WERI-Rb-1 (cell line): Measurements from ENCODE around the gene JDP2.
A peak's percentile ranks its signal among the peaks of the same experiment; 100 is the strongest.

ENCODE experiments used
- DNase-seq: peaks from one replicate; pipeline ENCODE4 v3.0.0-alpha.2; 2020
- H3K27ac ChIP-seq: fragments of 250-450 bp; sonication (Bioruptor Pico); 2 replicates; pipeline ENCODE4 v1.5.1; 2020; ENCODE audit warnings: mild to moderate bottlenecking, moderate library complexity
- H3K27me3 ChIP-seq: fragments of 250-450 bp; sonication (Bioruptor Pico); 2 replicates; pipeline ENCODE4 v1.5.1; 2021; ENCODE audit warnings: mild to moderate bottlenecking, low read depth, moderate library complexity; ENCODE audit not compliant: insufficient read depth, severe bottlenecking
- H3K36me3 ChIP-seq: fragments of 250-450 bp; sonication (Bioruptor Pico); 2 replicates; pipeline ENCODE4 v1.5.1; 2020; ENCODE audit warnings: mild to moderate bottlenecking, moderate library complexity
- H3K4me3 ChIP-seq: 2 replicates; pipeline ENCODE4 v1.5.1; 2011; ENCODE audit warnings: low read depth, mild to moderate bottlenecking, control low read depth, low read length
- H3K9me3 ChIP-seq: fragments of 250-450 bp; sonication (Bioruptor Pico); 2 replicates; pipeline ENCODE4 v1.5.1; 2021; ENCODE audit warnings: mild to moderate bottlenecking, moderate library complexity; ENCODE audit not compliant: severe bottlenecking
- CTCF ChIP-seq: IDR thresholded peaks from 2 replicates; pipeline ENCODE4 v1.5.1; 2011; ENCODE audit warnings: low read depth, mild to moderate bottlenecking, control low read depth, inconsistent platforms, low read length

The JDP2 gene

GRCh38 chr14:75393794-75394193, 34.0 kb upstream of the JDP2 start:
- Histone ChIP-seq H3K4me3 (no peak overlapping the region), H3K27ac (no peak overlapping the region), H3K9me3 (peaks cover 4% of the 10 kb centered on the region), H3K36me3 (no peaks in the 10 kb centered on the region), H3K27me3 (no peaks in the 10 kb centered on the region)
- no peak for DNase-seq
- TF ChIP-seq CTCF = no peak

GRCh38 chr14:75395862-75396261, 32.0 kb upstream of the JDP2 start:
- TF ChIP-seq CTCF = no peak
- peaks cover 4% of the 10 kb centered on the region for H3K9me3 ChIP-seq
- H3K27me3 ChIP-seq = no peaks in the 10 kb centered on the region
- H3K27ac ChIP-seq = no peak overlapping the region
- no peak for DNase-seq
- no peak overlapping the region for H3K4me3 ChIP-seq
- no peaks in the 10 kb centered on the region for H3K36me3 ChIP-seq

- H3K4me3 ChIP-seq = no peak overlapping the region
- H3K27ac ChIP-seq = no peak overlapping the region
- H3K27me3 ChIP-seq = no peaks in the 10 kb centered on the region
- peaks cover 4% of the 10 kb centered on the region for H3K9me3 ChIP-seq
- H3K36me3 ChIP-seq = no peaks in the 10 kb centered on the region
- no peak for TF ChIP-seq CTCF
- DNase-seq = no peak
Measured at GRCh38 chr14:75399321-75399720, 28.5 kb upstream of the JDP2 start.

- no peaks in the 10 kb centered on the region for H3K27me3 ChIP-seq
- peak; percentile 36 for DNase-seq
- H3K4me3 ChIP-seq = no peak overlapping the region
- no peak for TF ChIP-seq CTCF
- H3K9me3 ChIP-seq = peaks cover 4% of the 10 kb centered on the region
- no peaks in the 10 kb centered on the region for H3K36me3 ChIP-seq
- H3K27ac ChIP-seq = peak overlapping the region; percentile 65; the same call in 1 of the 2 replicates
Measured at GRCh38 chr14:75399843-75400775, 27.7 kb upstream of the JDP2 start.

GRCh38 chr14:75401361-75401760, 26.5 kb upstream of the JDP2 start:
- Histone ChIP-seq H3K4me3 (peak overlapping the region; percentile 16; the same call in 1 of the 2 replicates), H3K27me3 (no peaks in the 10 kb centered on the region), H3K27ac (peak overlapping the region; percentile 65), H3K9me3 (peaks cover 4% of the 10 kb centered on the region), H3K36me3 (no peaks in the 10 kb centered on the region)
- DNase-seq = peak; percentile 87
- TF ChIP-seq CTCF = no peak
